SK-N-MC (cell line): ENCODE data around the gene ZFR.

Experiments used
- EZH2 ChIP-seq: fragments of 200-600 bp; sonication (generic); IDR thresholded peaks from one replicate; pipeline ENCODE4 v1.6.1; 2017; ENCODE audit warnings: antibody characterized with exemption
- FOXP2 ChIP-seq: optimal IDR thresholded peaks from 2 replicates; pipeline ENCODE3; 2011; ENCODE audit warnings: mild to moderate bottlenecking, moderate library complexity; ENCODE audit not compliant: insufficient read depth; ENCODE audit errors: extremely low read length, control extremely low read depth
- POLR2AphosphoS5 ChIP-seq: IDR thresholded peaks from 2 replicates; pipeline ENCODE4 v1.6.1; 2012; ENCODE audit warnings: mild to moderate bottlenecking, low read depth, low read length, borderline replicate concordance

GRCh38 chr5:32432633-32433032 lies 11.9 kb downstream of the ZFR start:
- no peak for TF ChIP-seq FOXP2
- no peak for TF ChIP-seq EZH2
- no peak for TF ChIP-seq POLR2AphosphoS5
